OCI-LY7 (cell line): ENCODE results near the gene CCNL2. TPM values are rescaled to one million over a fixed set of nuclear protein-coding genes. Genes with fewer than 3 reads are reported as not detected.

Experiments
- BruUV-seq: library from RNA; stranded (reverse); fragments of 400-500 nt; replicated peaks from 2 replicates; lab custom pipeline; 2021; lab: Mats Ljungman, UMichigan
- CTCF ChIA-PET: fragments of 300-600 bp; sonication (Branson Sonifier 250); formaldehyde crosslinking; loops from one replicate; lab custom pipeline; 2022; ENCODE audit warnings: antibody characterized with exemption; ENCODE audit not compliant: unreplicated experiment; lab: Charles Lee
- POLR2A ChIA-PET: fragments of 300-600 bp; sonication (Branson Sonifier 250); formaldehyde crosslinking; loops from one replicate; lab custom pipeline; 2022; ENCODE audit warnings: antibody characterized with exemption; lab: Charles Lee
- DNase-seq: peaks from one replicate; pipeline ENCODE4 v3.0.0-alpha.2; 2015; ENCODE audit warnings: low spot score
- H2AFZ ChIP-seq: fragments of 200-600 bp; sonication (generic), shearing (Covaris generic); 2 replicates; pipeline ENCODE4 v1.6.1; 2014; ENCODE audit warnings: mild to moderate bottlenecking, antibody characterized with exemption, low read length, moderate library complexity
- H3K27ac ChIP-seq: fragments of 200-600 bp; sonication (generic); 2 replicates; pipeline ENCODE4 v1.5.1; 2014; ENCODE audit warnings: mixed run types, low read depth, mild to moderate bottlenecking, moderate library complexity, low read length, inconsistent platforms; ENCODE audit not compliant: poor library complexity, severe bottlenecking
- H3K36me3 ChIP-seq: fragments of 200-600 bp; sonication (generic); 2 replicates; pipeline ENCODE4 v1.6.1; 2014; ENCODE audit warnings: mild to moderate bottlenecking, antibody characterized with exemption, low read length, moderate library complexity, mixed read lengths; ENCODE audit not compliant: insufficient read depth
- H3K4me1 ChIP-seq: fragments of 200-600 bp; sonication (generic); 2 replicates; pipeline ENCODE4 v1.5.1; 2014; ENCODE audit warnings: mild to moderate bottlenecking, low read length; ENCODE audit not compliant: insufficient read depth, poor library complexity, severe bottlenecking
- H3K4me2 ChIP-seq: fragments of 200-600 bp; sonication (generic); 2 replicates; pipeline ENCODE4 v1.6.1; 2014; ENCODE audit warnings: mild to moderate bottlenecking, low read length
- H3K4me3 ChIP-seq: fragments of 200-600 bp; sonication (generic); 2 replicates; pipeline ENCODE4 v1.5.1; 2014; ENCODE audit warnings: mild to moderate bottlenecking, low read depth, low read length; ENCODE audit not compliant: poor library complexity, severe bottlenecking
- H3K79me2 ChIP-seq: fragments of 200-600 bp; sonication (generic); 2 replicates; pipeline ENCODE4 v1.6.1; 2016; ENCODE audit warnings: low read depth, mild to moderate bottlenecking, low read length, moderate library complexity, mixed read lengths; ENCODE audit not compliant: insufficient read depth
- H3K9me2 ChIP-seq: fragments of 200-600 bp; sonication (generic); 2 replicates; pipeline ENCODE4 v1.6.1; 2016; ENCODE audit warnings: mild to moderate bottlenecking, low read length, mixed read lengths; ENCODE audit not compliant: insufficient read depth
- H3K9me3 ChIP-seq: fragments of 200-600 bp; sonication (generic); 2 replicates; pipeline ENCODE4 v1.6.1; 2014; ENCODE audit warnings: mild to moderate bottlenecking, mixed run types, low read length, mixed read lengths
- H4K20me1 ChIP-seq: fragments of 200-600 bp; sonication (generic); 2 replicates; pipeline ENCODE4 v1.6.1; 2014; ENCODE audit warnings: mild to moderate bottlenecking, antibody characterized with exemption, low read length, moderate library complexity, mixed read lengths; ENCODE audit not compliant: insufficient read depth
- EZH2phosphoT487 ChIP-seq: fragments of 200-600 bp; sonication (generic); IDR thresholded peaks from 2 replicates; pipeline ENCODE4 v1.6.1; 2018; ENCODE audit warnings: low read depth, borderline replicate concordance, mild to moderate bottlenecking, mixed run types, antibody characterized with exemption, low read length, moderate library complexity, mixed read lengths
- intact Hi-C: fragments of 100-400 bp; cut with micrococcal nuclease; formaldehyde crosslinking; loops from one replicate; pipeline ENCODE4 v1.10.0; 2022; ENCODE audit not compliant: unreplicated experiment
- total RNA-seq, 2 experiments: library from RNA; depleted of rRNA in 1 of 2; stranded (reverse); fragments of >200 nt in 1 of 2; shearing (Covaris generic) in 1 of 2; gene quantifications; 2 replicates each; pipeline ENCODE4 v1.2.3, GENCODE V29; 2014 to 2022
- TF ChIP-seq, protein P1 (sequence below): fragments of 200-600 bp; sonication (generic); conservative IDR thresholded peaks from 2 replicates; pipeline ENCODE4 v1.5.1; 2014; ENCODE audit warnings: mild to moderate bottlenecking, antibody characterized with exemption, low read length, moderate library complexity, mixed read lengths

The CCNL2 gene
- total RNA-seq, 2 experiments from 2014 or later = 213 to 307 TPM

DNA sequence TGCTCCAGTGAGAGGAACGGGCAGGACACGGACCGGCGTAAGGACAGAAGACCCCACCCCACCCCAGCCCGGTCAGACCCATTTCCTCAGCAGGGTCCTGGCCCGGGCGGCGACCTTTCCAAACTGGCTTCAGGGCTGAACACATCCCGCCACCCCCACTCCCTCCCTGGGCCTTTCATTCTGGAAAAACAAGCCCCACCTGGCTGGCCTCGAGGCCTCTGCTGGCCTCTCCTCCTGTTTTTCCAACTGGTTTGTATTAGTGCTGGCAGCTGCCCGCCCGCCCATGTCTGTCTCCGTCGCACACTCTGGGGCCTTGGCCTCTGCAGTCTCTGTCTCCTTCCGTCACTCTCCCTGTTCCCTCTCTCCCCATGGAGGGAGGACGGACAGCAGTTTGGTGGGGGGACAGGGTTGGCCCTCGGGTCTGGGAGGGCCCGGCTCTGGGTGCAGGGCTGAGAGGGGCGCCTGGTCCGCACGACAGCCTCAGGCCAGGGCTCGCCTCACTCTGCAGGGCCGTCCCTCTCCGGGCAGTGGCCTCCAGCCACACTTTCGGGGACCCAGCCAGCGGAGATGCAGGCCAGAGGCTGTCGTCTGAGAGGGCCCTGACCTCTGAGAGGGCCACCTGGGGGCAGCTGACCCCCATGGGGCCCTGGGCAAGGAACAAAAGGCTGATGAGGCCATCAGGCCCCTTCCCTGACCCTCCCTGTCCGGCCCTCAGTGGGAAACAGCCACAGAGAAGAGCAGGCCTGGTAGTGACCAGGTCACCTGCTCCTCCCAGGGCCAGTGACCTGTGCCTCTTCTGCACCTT, 39.3 kb downstream of the CCNL2 start:
- TF ChIP-seq, protein P1, sequence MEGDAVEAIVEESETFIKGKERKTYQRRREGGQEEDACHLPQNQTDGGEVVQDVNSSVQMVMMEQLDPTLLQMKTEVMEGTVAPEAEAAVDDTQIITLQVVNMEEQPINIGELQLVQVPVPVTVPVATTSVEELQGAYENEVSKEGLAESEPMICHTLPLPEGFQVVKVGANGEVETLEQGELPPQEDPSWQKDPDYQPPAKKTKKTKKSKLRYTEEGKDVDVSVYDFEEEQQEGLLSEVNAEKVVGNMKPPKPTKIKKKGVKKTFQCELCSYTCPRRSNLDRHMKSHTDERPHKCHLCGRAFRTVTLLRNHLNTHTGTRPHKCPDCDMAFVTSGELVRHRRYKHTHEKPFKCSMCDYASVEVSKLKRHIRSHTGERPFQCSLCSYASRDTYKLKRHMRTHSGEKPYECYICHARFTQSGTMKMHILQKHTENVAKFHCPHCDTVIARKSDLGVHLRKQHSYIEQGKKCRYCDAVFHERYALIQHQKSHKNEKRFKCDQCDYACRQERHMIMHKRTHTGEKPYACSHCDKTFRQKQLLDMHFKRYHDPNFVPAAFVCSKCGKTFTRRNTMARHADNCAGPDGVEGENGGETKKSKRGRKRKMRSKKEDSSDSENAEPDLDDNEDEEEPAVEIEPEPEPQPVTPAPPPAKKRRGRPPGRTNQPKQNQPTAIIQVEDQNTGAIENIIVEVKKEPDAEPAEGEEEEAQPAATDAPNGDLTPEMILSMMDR = no peak
- no peak for TF ChIP-seq EZH2phosphoT487
- Histone ChIP-seq H3K9me2 (no peaks in the 10 kb centered on the region), H3K36me3 (no peaks in the 10 kb centered on the region), H3K4me2 (no peak overlapping the region), H3K9me3 (no peaks in the 10 kb centered on the region), H2AFZ (no peak overlapping the region), H3K79me2 (no peaks in the 10 kb centered on the region), H4K20me1 (no peaks in the 10 kb centered on the region), H3K4me1 (no peaks in the 10 kb centered on the region), H3K27ac (no peak overlapping the region), H3K4me3 (no peak overlapping the region)
- no peak for DNase-seq
- no TSS peak for BruUV-seq
- ChIA-PET CTCF (no interaction called here), POLR2A (no interaction called here)
- intact Hi-C loops = no loop called here

DNA sequence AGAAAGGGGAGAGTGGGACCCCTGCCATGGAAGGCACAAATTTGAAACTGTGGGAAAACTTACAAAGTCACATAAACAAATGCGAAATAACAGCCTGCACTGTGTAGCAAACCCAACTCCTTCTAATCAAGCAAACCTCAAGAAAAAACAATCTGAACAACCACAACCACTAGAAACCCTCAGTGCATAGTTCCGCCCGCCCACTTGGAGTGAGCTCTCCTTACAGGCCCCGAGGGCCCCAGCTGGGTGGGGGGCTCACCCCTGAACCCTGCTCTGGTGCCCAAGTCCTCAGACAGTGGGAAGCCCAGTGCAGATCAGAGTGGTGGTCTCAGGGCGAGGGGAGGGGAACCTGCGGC, 39.8 kb downstream of the CCNL2 start:
- BruUV-seq = no TSS peak
- intact Hi-C loops = no loop called here

More for the DNA sequence above, 39.8 kb downstream of the CCNL2 start:
- no peaks in the 10 kb centered on the region for H3K4me1 ChIP-seq
- H3K9me3 ChIP-seq = no peaks in the 10 kb centered on the region
- H3K79me2 ChIP-seq = no peaks in the 10 kb centered on the region
- H3K36me3 ChIP-seq = no peaks in the 10 kb centered on the region
- H3K27ac ChIP-seq = no peak overlapping the region
- no peak for DNase-seq
- no peaks in the 10 kb centered on the region for H3K9me2 ChIP-seq
- no peaks in the 10 kb centered on the region for H4K20me1 ChIP-seq
- CTCF ChIA-PET = no interaction called here
- H2AFZ ChIP-seq = no peak overlapping the region
- no peak overlapping the region for H3K4me2 ChIP-seq
- TF ChIP-seq, protein P1 = no peak
- no peak for TF ChIP-seq EZH2phosphoT487
- POLR2A ChIA-PET = no interaction called here
- no peak overlapping the region for H3K4me3 ChIP-seq
